Ishikawa (cell line): Measurements from ENCODE around the gene VWC2.

Experiments used
- RAD21 ChIP-seq: IDR thresholded peaks from 2 replicates; pipeline ENCODE4 v1.6.1; 2012; ENCODE audit warnings: low read depth
- TAF1 ChIP-seq: IDR thresholded peaks from 2 replicates; pipeline ENCODE4 v1.6.1; 2012; ENCODE audit warnings: low read depth, mild to moderate bottlenecking
- YY1 ChIP-seq: IDR thresholded peaks from 2 replicates; pipeline ENCODE4 v1.6.1; 2012; ENCODE audit warnings: low read depth
- TF ChIP-seq, protein P1 (sequence below): IDR thresholded peaks from 2 replicates; pipeline ENCODE4 v1.6.1; 2012

DNA sequence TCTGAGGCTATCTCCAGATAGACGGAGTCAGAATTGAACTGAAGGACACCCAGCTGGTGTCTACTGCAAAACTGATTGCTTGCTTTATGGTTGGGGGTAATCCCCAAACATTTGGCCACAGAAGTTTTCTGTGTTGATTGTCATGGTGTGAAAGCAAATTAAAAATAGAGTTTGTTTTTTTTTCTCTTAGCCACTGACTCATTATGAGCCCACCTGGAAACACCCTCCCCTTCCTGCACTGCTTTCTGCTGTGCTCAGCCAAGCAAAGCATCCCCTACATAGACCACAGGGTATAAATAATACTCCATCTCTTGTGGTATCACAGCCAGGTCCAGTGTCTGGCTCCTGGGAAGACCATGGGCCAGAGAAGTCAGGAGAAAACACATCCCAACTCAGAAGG, 6.5 kb upstream of the VWC2 start:
- TF ChIP-seq, protein P1, sequence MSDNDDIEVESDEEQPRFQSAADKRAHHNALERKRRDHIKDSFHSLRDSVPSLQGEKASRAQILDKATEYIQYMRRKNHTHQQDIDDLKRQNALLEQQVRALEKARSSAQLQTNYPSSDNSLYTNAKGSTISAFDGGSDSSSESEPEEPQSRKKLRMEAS, result no peak
- TF ChIP-seq RAD21 (no peak), TAF1 (no peak), YY1 (no peak)
